Measurements from ENCODE around the gene HEG1. TPM values are rescaled to one million over a fixed set of nuclear protein-coding genes. Genes with fewer than 3 reads are reported as not detected.

HEG1 gene
- total RNA-seq, 1 experiment from 2014 or later, result 69.8 TPM

- intact Hi-C loops (cut with micrococcal nuclease; ENCODE audit: unreplicated experiment), result no loop called here
- peaks cover 2% of the 10 kb centered on the region for H3K4me1 Mint-ChIP-seq (ENCODE audit: low read depth, unreplicated experiment)
- no peaks in the 10 kb centered on the region for H3K9me3 ChIP-seq
- ChIA-PET CTCF (no interaction called here), POLR2A (interaction anchor here (0.5 kb wide), 1 partner anchor 9 kb away, joined by 3 read pairs; no protein-coding TSS in a partner anchor)
- no peaks in the 10 kb centered on the region for H3K27me3 Mint-ChIP-seq (ENCODE audit: insufficient read depth, unreplicated experiment)
- no peak overlapping the region for H3K4me3 Mint-ChIP-seq (ENCODE audit: unreplicated experiment)
- H3K27me3 ChIP-seq (replicated peaks; ENCODE audit: control insufficient read depth, insufficient read depth, low read length), result no peaks in the 10 kb centered on the region
- no TSS peak for BruUV-seq (replicated peaks)
- H3K27ac Mint-ChIP-seq (ENCODE audit: unreplicated experiment), result no peak overlapping the region
- H3K9me3 Mint-ChIP-seq (ENCODE audit: unreplicated experiment), result no peaks in the 10 kb centered on the region
- DNase-seq, result no peak
- H3K36me3 Mint-ChIP-seq (ENCODE audit: insufficient read depth, unreplicated experiment), result peaks cover 34% of the 10 kb centered on the region
- no peak for TF ChIP-seq CTCF (IDR thresholded peaks at IDR 0.05; ENCODE audit: insufficient read depth in 1 of 2, low read depth in 1 of 2, low read length in 1 of 2, severe bottlenecking in 1 of 2, unreplicated experiment in 1 of 2)
- 0 out of 2 replicates have a peak, but pooled peaks cover 3% of the 10 kb centered on the region for H3K4me1 ChIP-seq
- H3K36me3 ChIP-seq (ENCODE audit: control insufficient read depth, insufficient read depth, low read length), result no peaks in the 10 kb centered on the region
- H3K4me3 ChIP-seq (ENCODE audit: low read depth, low read length), result no peak overlapping the region
Measured at GRCh38 chr3:125045194-125045593, 10.6 kb downstream of the HEG1 start.

- Mint-ChIP-seq H3K27me3 (ENCODE audit: insufficient read depth, unreplicated experiment) (no peaks in the 10 kb centered on the region), H3K36me3 (ENCODE audit: insufficient read depth, unreplicated experiment) (peaks cover 30% of the 10 kb centered on the region), H3K27ac (ENCODE audit: unreplicated experiment) (no peak overlapping the region), H3K4me3 (ENCODE audit: unreplicated experiment) (no peak overlapping the region), H3K9me3 (ENCODE audit: unreplicated experiment) (no peaks in the 10 kb centered on the region), H3K4me1 (ENCODE audit: low read depth, unreplicated experiment) (peaks cover 7% of the 10 kb centered on the region)
- Histone ChIP-seq H3K36me3 (ENCODE audit: control insufficient read depth, insufficient read depth, low read length) (no peaks in the 10 kb centered on the region), H3K4me1 (0 out of 2 replicates have a peak, but pooled peaks cover 3% of the 10 kb centered on the region), H3K9me3 (no peaks in the 10 kb centered on the region), H3K4me3 (ENCODE audit: low read depth, low read length) (no peak overlapping the region), H3K27me3 (replicated peaks; ENCODE audit: control insufficient read depth, insufficient read depth, low read length) (no peaks in the 10 kb centered on the region)
- CTCF ChIA-PET, result no interaction called here
- TF ChIP-seq CTCF (IDR thresholded peaks at IDR 0.05; ENCODE audit: insufficient read depth in 1 of 2, low read depth in 1 of 2, low read length in 1 of 2, severe bottlenecking in 1 of 2, unreplicated experiment in 1 of 2), result no peak
- BruUV-seq (replicated peaks), result no TSS peak
- no peak for DNase-seq
- POLR2A ChIA-PET, result no interaction called here
- intact Hi-C loops (cut with micrococcal nuclease; ENCODE audit: unreplicated experiment), result no loop called here
Measured at GRCh38 chr3:125043599-125044151, 12.1 kb downstream of the HEG1 start.

- BruUV-seq (replicated peaks), result no TSS peak
- Mint-ChIP-seq H3K36me3 (ENCODE audit: insufficient read depth, unreplicated experiment) (peaks cover 22% of the 10 kb centered on the region), H3K27ac (ENCODE audit: unreplicated experiment) (no peak overlapping the region), H3K4me3 (ENCODE audit: unreplicated experiment) (no peak overlapping the region), H3K27me3 (ENCODE audit: insufficient read depth, unreplicated experiment) (no peaks in the 10 kb centered on the region), H3K9me3 (ENCODE audit: unreplicated experiment) (no peaks in the 10 kb centered on the region), H3K4me1 (ENCODE audit: low read depth, unreplicated experiment) (peaks cover 7% of the 10 kb centered on the region)
- no peak for TF ChIP-seq CTCF (IDR thresholded peaks at IDR 0.05; ENCODE audit: insufficient read depth in 1 of 2, low read depth in 1 of 2, low read length in 1 of 2, severe bottlenecking in 1 of 2, unreplicated experiment in 1 of 2)
- Histone ChIP-seq H3K9me3 (no peaks in the 10 kb centered on the region), H3K36me3 (ENCODE audit: control insufficient read depth, insufficient read depth, low read length) (no peaks in the 10 kb centered on the region), H3K27me3 (replicated peaks; ENCODE audit: control insufficient read depth, insufficient read depth, low read length) (no peaks in the 10 kb centered on the region), H3K4me3 (ENCODE audit: low read depth, low read length) (no peak overlapping the region), H3K4me1 (0 out of 2 replicates have a peak, but pooled peaks cover 3% of the 10 kb centered on the region)
- POLR2A ChIA-PET, result interaction anchor here (0.7 kb wide), 1 partner anchor 445 kb away, joined by 4 read pairs; no protein-coding TSS in a partner anchor
- no peak for DNase-seq
- intact Hi-C loops (cut with micrococcal nuclease; ENCODE audit: unreplicated experiment), result no loop called here
- CTCF ChIA-PET, result no interaction called here
Measured at GRCh38 chr3:125042725-125043406, 12.9 kb downstream of the HEG1 start.

Measured in Caco-2 (cell line).